HepG2 (cell line): Measurements from ENCODE around the gene COL18A1. TPM values are rescaled to one million over a fixed set of nuclear protein-coding genes. Genes with fewer than 3 reads are reported as not detected.
A peak's percentile ranks its signal among the peaks of the same experiment; 100 is the strongest.

Source experiments
- ASH2L ChIP-seq: fragments of 300-600, 200-600 bp; sonication (generic); IDR thresholded peaks from 2 replicates; pipeline ENCODE4 v1.7.0; 2017; ENCODE audit warnings: low read depth, mild to moderate bottlenecking, moderate library complexity, mixed read lengths, low read length; ENCODE audit not compliant: insufficient read length
- CCDC6 ChIP-seq: sonication (generic); formaldehyde crosslinking; IDR thresholded peaks from 2 replicates; pipeline ENCODE4 v1.8.1; 2022; ENCODE audit warnings: mild to moderate bottlenecking, missing genetic modification reagents, moderate library complexity
- DRAP1 ChIP-seq: IDR thresholded peaks from 2 replicates; pipeline ENCODE4 v1.6.1; 2016; ENCODE audit warnings: missing genetic modification reagents, missing compliant biosample characterization
- POLR2AphosphoS5 ChIP-seq: IDR thresholded peaks from 2 replicates; pipeline ENCODE4 v1.6.1; 2012; ENCODE audit warnings: low read depth, low read length
- POLR2G ChIP-seq: fragments of 200-400 bp; formaldehyde crosslinking; IDR thresholded peaks from 2 replicates; pipeline ENCODE4 v1.6.1; 2018; ENCODE audit warnings: mild to moderate bottlenecking, low read depth, low read length, moderate library complexity
- SNAPC5 ChIP-seq: sonication (generic); formaldehyde crosslinking; IDR thresholded peaks from 2 replicates; pipeline ENCODE4 v1.8.1; 2023; ENCODE audit warnings: mild to moderate bottlenecking, missing genetic modification reagents, borderline replicate concordance
- SOX13 ChIP-seq, 3 experiments: fragments of 450-650 bp in 1 of 3; sonication (generic) in 1 of 3; formaldehyde crosslinking in 1 of 3; IDR thresholded peaks in 2 of 3; conservative IDR thresholded peaks in 1 of 3; 2 replicates each; pipeline versions ENCODE4 v1.5.0 to v1.6.1; 2016 to 2020; ENCODE audit warnings: antibody characterized with exemption in 1 of 3, mild to moderate bottlenecking in 1 of 3, missing compliant biosample characterization in 1 of 3, missing genetic modification reagents in 1 of 3, moderate library complexity in 1 of 3
- TBP ChIP-seq: sonication (generic); formaldehyde crosslinking; IDR thresholded peaks from 2 replicates; pipeline ENCODE4 v1.5.0; 2020; ENCODE audit warnings: missing genetic modification reagents
- TRIM22 ChIP-seq: fragments of 450-650 bp; IDR thresholded peaks from 2 replicates; pipeline ENCODE4 v1.6.1; 2017
- ZBTB40 ChIP-seq, 2 experiments: fragments of 450-650 bp in 1 of 2; sonication (generic) in 1 of 2; formaldehyde crosslinking in 1 of 2; IDR thresholded peaks; 2 replicates each; pipeline versions ENCODE4 v1.6.1 to v1.8.0; 2016 to 2022; ENCODE audit warnings: antibody characterized with exemption in 1 of 2, mild to moderate bottlenecking in 1 of 2, missing genetic modification reagents in 1 of 2
- ZFYVE20 ChIP-seq: sonication (generic); formaldehyde crosslinking; IDR thresholded peaks from 2 replicates; pipeline ENCODE4 v1.8.0; 2023; ENCODE audit warnings: low read depth, mild to moderate bottlenecking, moderate library complexity, missing genetic modification reagents, borderline replicate concordance
- ZNF33B ChIP-seq: sonication (generic); formaldehyde crosslinking; IDR thresholded peaks from 2 replicates; pipeline ENCODE4 v1.5.1; 2020; ENCODE audit warnings: mild to moderate bottlenecking, missing genetic modification reagents
- ZNF34 ChIP-seq: sonication (generic); formaldehyde crosslinking; IDR thresholded peaks from 2 replicates; pipeline ENCODE4 v1.4.0; 2020; ENCODE audit warnings: mild to moderate bottlenecking, missing genetic modification reagents, borderline replicate concordance
- ZNF775 ChIP-seq: sonication (generic); formaldehyde crosslinking; IDR thresholded peaks from 2 replicates; pipeline ENCODE4 v1.4.0; 2020; ENCODE audit warnings: missing genetic modification reagents, mild to moderate bottlenecking, moderate library complexity, borderline replicate concordance
- ZNF879 ChIP-seq: sonication (generic); formaldehyde crosslinking; IDR thresholded peaks from 2 replicates; pipeline ENCODE4 v1.8.1; 2023; ENCODE audit warnings: missing genetic modification reagents
- polyA plus RNA-seq, 8 experiments: library from polyadenylated mRNA; depleted of rRNA in 3 of 8; stranded (reverse) in 7 of 8; unstranded in 1 of 8; fragments of >200 nt; fragmentation: Illumina TruSeq in 4 of 8; extraction: Trizol in 4 of 8; gene quantifications; 2 replicates each; pipeline versions ENCODE4 v1.2.1 to v1.2.3, GENCODE V29; 2011 to 2016; ENCODE audit warnings: low read depth in 4 of 8, missing spikeins in 1 of 8, mixed read lengths in 1 of 8; ENCODE audit not compliant: insufficient read depth in 1 of 8
- total RNA-seq, 5 experiments: library from RNA; depleted of rRNA; stranded (reverse); fragments of >200 nt; fragmentation: Illumina TruSeq; extraction: Trizol; gene quantifications; 2 replicates each; pipeline ENCODE4 v1.2.3, GENCODE V29; 2016; ENCODE audit warnings: low read depth in 1 of 5

The COL18A1 gene
- total and polyA plus RNA-seq, 2 of the 13 experiments (the other 11 are each of a cell fraction or from before 2014, with no cell fraction given) = 79.0 to 102 TPM

- TF ChIP-seq ZBTB40 (IDR thresholded peaks at IDR 0.05) (no peak), ZBTB40 (CRISPR knock-in tag; IDR thresholded peaks at IDR 0.05) (no peak), ZNF775 (CRISPR knock-in tag) (no peak), ZFYVE20 (CRISPR knock-in tag) (no peak), ZNF34 (CRISPR knock-in tag) (no peak; the same call in 1 of the 2 replicates), CCDC6 (CRISPR knock-in tag) (peak; percentile 46; the same call in 1 of the 2 replicates), ZNF33B (CRISPR knock-in tag) (peak; percentile 61; the same call in 1 of the 2 replicates), SNAPC5 (CRISPR knock-in tag) (no peak), TRIM22 (no peak), ASH2L (peak; percentile 57), DRAP1 (peak; percentile 71), POLR2G (peak; percentile 60; the same call in 1 of the 2 replicates), TBP (CRISPR knock-in tag) (no peak), ZNF879 (CRISPR knock-in tag) (no peak), POLR2AphosphoS5 (peak; percentile 86), SOX13 (IDR thresholded peaks at IDR 0.05) (no peak), SOX13 (CRISPR knock-in tag; conservative IDR thresholded peaks at IDR 0.05 in 1 of 2, IDR thresholded peaks at IDR 0.05 in 1 of 2) (peak in 1 of 2 experiments; percentile 61; a peak in 2 of 4 replicates)
These were observed 5.3 kb downstream of the COL18A1 start (continued) for GRCh38 chr21:45410151-45410864.
